Skin epidermis (tissue), 12 donors: Measurements from ENCODE around the gene BACH1.
"Not testable (repeated sequence)": the region's sequence is repeated elsewhere in the genome, so short reads cannot be mapped to it uniquely, and the experiment has no call there.

Experiments used
- H3K27ac ChIP-seq, 21 experiments: fragments of 200-600 bp; sonication (generic) in 11 of 21; one replicate each; pipeline ENCODE4 v1.5.0; 2020; ENCODE audit warnings: mild to moderate bottlenecking in 3 of 21, inconsistent platforms in 2 of 21, moderate library complexity in 2 of 21
- H3K4me3 ChIP-seq, 7 experiments: fragments of 200-600 bp; sonication (generic) in 2 of 7; one replicate each; pipeline ENCODE4 v1.5.0; 2020; ENCODE audit warnings: inconsistent platforms in 2 of 7, mild to moderate bottlenecking in 2 of 7, moderate library complexity in 1 of 7

Gene BACH1

DNA sequence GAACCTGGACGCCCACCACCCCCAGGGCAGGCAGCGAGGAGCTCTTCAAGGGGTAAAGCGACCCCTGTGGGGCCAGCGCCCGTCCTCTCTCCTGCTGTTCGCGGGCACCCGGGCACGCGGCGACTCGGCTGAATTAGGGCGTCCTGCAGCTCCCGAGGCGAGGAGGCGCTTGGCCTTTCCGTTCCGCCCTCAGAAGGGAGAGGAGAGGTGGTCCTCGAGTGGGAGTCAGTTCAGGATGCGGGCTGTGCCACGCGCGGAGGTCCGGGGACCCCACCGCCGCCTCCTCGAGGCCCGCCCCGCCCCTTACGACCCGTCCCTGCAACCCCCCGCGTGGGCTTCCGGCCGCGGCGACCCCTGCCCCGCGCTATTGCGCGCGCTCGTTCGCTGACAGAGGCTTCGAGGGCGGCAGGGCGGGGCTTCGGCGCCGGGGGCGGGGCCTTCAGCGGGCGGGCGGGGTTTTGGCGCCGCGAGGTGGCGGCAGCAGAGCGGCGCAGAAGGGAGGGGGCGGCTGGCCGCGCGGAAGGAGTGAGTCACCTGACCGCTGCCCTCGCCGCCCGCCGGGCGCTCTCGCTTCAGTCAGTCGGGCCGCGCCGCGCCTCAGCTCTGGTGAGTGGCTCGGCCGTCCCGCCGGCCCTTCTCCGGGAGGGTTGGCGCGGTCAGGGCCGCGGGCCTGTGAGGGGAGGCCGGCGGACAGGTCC lies at the start of gene BACH1:
BACH1 (plus strand) TSS at position 575 of the 698 bp plus-strand sequence. CDS start 22,359 bp downstream, outside the sequence.
- peak within 1 kb of the TSS; percentile 92 to 100 (median 99) for H3K27ac ChIP-seq

GRCh38 chr21:29249289-29249688 lies 49.4 kb upstream of the BACH1 start:
- not testable (repeated sequence) for H3K27ac ChIP-seq, H3K4me3 ChIP-seq

More for the DNA sequence above, at the start of gene BACH1:
- peak within 1 kb of the TSS; percentile 50 to 95 (median 82) for H3K4me3 ChIP-seq

DNA sequence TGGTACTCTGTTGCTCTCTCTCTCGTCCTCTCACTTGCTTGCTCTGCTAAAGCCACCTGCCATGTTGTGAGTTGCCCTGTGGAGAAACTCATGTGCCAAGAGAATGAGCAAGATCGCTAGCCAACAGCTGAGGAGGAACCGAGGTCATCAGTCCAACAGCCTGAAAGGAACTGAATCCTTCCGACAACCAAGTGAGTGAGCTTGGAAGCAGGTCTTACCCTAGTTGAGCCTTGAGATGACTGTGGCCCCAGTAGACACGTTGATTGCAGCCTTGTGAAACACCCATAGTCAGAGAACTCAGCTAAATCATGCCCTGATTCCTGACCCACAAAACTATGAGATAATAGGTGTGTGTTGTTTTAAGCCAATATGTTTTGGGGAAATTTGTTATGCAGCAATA lies 48.1 kb upstream of the BACH1 start:
- Histone ChIP-seq H3K27ac (no peak overlapping the region), H3K4me3 (no peak overlapping the region)

- not testable (repeated sequence) for H3K27ac ChIP-seq, H3K4me3 ChIP-seq
These were observed 44.9 kb upstream of the BACH1 start for GRCh38 chr21:29253861-29254260.

DNA sequence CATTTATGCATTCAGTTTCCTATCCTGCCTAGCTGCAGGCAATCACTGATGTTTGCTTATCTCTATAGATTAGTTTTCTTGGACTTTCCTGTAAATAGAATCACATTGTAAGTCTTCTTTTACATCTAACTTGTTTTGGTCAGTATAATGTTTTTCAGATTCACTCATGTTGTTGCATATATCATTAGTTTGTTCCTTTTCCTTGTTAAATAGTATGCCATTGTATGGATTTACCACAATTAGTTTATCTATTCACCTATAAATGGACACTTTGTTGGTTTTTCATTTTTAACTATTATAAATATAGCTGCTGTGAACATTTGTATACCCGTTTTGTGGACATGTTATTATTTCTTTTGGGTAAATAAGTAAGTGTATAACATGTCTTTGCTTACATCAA lies 44.2 kb upstream of the BACH1 start:
- no peak overlapping the region for H3K4me3 ChIP-seq
- no peak overlapping the region for H3K27ac ChIP-seq

GRCh38 chr21:29256126-29256910 lies 42.4 kb upstream of the BACH1 start:
- peak overlapping the region in 1 of 21 experiments; percentile 23 for H3K27ac ChIP-seq
- H3K4me3 ChIP-seq, result no peak overlapping the region

DNA sequence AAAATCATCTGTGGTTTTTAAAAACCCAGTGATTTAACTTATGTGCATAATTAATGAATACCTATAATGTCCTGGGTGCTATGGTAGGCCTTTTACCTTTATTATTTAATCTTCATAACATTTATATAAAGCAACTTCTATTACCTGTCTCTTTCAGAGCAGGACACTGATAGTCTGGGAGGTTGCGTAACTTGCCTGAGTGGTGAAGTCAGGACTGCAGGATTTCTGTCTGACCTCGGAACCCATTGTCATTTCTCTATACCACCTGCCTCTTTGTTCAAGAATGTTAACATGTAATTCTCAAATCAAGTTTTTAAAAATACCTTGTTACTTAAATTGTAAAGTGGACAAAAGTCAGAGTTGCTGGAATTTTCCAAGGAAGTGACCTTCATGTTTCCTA lies 41.0 kb upstream of the BACH1 start:
- Histone ChIP-seq H3K4me3 (no peak overlapping the region), H3K27ac (peak overlapping the region in 1 of 21 experiments; percentile 12)

DNA sequence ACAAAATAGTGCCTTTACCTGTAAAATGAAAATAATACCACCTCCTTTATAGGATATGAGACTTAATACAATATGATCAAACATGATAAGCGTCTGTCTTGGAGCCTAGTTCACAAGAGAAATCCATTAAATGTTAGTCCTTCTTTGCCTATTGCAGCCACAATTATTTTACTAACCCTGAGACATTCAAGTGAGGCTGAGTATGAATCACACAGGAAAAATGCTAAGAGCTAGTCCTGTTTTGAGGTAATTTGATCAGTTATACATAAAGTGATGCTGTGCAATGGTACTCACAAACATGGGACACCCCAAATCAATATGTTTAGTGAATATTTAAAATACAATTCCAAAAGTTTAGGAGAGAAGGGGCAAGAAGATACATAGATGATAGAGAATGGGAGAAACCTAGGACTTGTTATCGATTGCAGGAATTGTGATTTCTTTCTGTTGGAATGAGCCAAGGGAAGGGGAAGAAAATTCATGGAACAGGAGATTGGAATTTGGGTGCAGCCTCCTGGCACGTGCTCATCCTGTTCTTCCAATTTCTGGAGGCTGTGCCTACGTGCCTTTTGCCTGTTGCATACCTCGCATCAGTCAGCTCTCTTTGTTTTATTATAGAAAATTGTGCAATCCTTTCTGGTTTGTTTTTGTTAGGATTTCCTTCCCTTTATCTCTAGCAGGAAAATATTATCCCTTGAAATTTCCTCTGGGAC lies 39.9 kb upstream of the BACH1 start:
- peak overlapping the region in 12 of 21 experiments; percentile 4 to 72 (median 28) for H3K27ac ChIP-seq
- no peak overlapping the region for H3K4me3 ChIP-seq

GRCh38 chr21:29260461-29260860 lies 38.3 kb upstream of the BACH1 start:
- Histone ChIP-seq H3K4me3 (no peak overlapping the region), H3K27ac (peak overlapping the region in 5 of 21 experiments; percentile 6 to 71 (median 51))

- peak overlapping the region in 12 of 21 experiments; percentile 13 to 71 (median 48) for H3K27ac ChIP-seq
These were observed 36.9 kb upstream of the BACH1 start for GRCh38 chr21:29261555-29262540.

GRCh38 chr21:29264721-29265120 lies 34.0 kb upstream of the BACH1 start:
- Histone ChIP-seq H3K4me3 (no peak overlapping the region), H3K27ac (no peak overlapping the region)

More at GRCh38 chr21:29261555-29262540, 36.9 kb upstream of the BACH1 start:
- H3K4me3 ChIP-seq, result no peak overlapping the region

GRCh38 chr21:29265690-29266479 lies 32.8 kb upstream of the BACH1 start:
- Histone ChIP-seq H3K27ac (peak overlapping the region in 2 of 21 experiments; percentile 12 to 34), H3K4me3 (no peak overlapping the region)

GRCh38 chr21:29267666-29268065 lies 31.1 kb upstream of the BACH1 start:
- no peak overlapping the region for H3K27ac ChIP-seq
- no peak overlapping the region for H3K4me3 ChIP-seq

- Histone ChIP-seq H3K27ac (no peak overlapping the region), H3K4me3 (no peak overlapping the region)
These were observed 26.8 kb upstream of the BACH1 start for GRCh38 chr21:29271927-29272333.

DNA sequence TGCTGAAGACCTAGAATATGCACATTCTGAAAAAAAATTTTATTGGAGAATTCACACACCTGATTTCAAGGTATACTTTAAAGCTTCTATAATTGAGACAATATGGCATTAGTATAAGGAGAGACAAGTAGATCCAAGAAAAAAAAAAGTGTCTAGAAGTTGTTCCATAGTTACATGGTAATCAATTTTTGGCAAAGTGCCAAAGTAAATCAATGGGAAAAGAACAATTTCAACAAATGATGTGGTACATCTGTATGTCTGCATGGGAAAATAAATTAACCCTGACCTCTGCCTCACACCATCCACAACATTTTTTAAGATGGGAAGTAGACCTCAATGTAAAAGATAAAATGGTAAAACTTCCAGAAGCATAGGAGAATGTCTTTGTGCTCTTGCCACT lies 21.3 kb upstream of the BACH1 start:
- H3K27ac ChIP-seq, result no peak overlapping the region

GRCh38 chr21:29279558-29279957 lies 19.2 kb upstream of the BACH1 start:
- H3K27ac ChIP-seq, result no peak overlapping the region
- H3K4me3 ChIP-seq, result no peak overlapping the region

More for the DNA sequence above, 21.3 kb upstream of the BACH1 start:
- H3K4me3 ChIP-seq, result no peak overlapping the region

DNA sequence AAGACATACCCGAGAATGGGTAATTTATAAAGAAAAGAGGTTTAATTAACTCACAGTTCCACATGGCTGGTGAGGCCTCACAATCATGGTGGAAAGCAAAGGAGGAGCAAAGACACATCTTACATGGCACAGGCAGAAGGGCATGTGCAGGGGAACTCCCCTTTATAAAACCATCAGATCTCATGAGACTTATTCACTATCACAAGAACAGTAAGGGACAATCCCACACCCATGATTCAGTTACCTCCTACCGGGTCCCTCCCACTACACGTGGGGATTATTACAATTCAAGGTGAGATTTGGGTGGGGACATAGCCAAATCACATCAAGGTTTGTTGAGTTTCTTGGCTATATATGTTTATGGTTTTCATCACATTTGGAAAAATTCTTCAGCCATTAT lies 16.9 kb upstream of the BACH1 start:
- not testable (repeated sequence) for H3K27ac ChIP-seq, H3K4me3 ChIP-seq

- Histone ChIP-seq H3K4me3 (no peak overlapping the region), H3K27ac (peak overlapping the region in 2 of 21 experiments; percentile 24 to 44)
These were observed 11.3 kb upstream of the BACH1 start for GRCh38 chr21:29287383-29287782.
